Activated gamma-delta T cell (primary cell): ENCODE measurements around the gene CLDN2.

Source experiments
- DNase-seq: peaks from one replicate; lab custom pipeline; 2025; lab: John Stamatoyannopoulos, UW

The CLDN2 gene

DNA sequence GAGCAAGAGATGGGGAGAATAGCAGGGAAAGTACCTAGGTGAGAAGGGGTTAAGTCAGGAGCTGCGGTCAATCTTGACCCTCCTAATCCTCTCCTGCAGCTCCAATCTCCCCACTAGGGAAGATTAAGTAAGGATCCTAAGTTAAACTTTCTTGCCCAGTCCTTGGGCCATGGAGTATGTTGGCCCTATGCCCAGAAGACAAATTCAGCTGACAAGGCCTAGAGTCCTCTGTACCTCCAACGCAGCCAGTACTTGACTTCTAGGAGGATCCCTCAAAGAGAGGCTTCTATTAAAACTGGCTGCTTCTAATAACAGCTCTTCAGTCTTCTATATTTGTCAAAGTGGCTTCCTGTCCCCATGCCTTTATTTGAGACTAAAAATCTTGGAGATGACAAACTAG, 1.4 kb downstream of the CLDN2 start:
- no peak for DNase-seq

DNA sequence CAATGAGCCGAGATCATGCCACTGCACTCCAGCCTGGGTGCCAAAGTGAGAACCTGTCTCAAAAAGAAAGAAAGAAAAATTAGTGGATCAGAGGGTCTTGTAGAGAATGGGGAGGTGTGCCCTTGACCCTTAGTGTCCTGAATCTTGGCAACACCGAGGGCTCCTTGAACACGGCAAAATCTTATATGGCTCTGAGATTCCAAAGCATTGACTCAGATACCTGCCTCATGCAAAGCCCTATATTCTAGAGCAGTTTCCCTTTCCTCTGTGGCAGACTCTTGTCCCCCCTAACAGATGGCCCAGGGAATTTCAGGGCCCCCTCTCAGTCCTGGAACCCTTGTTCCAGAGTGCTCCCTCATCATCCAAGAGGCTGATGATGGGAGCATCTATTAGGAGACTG, 6.8 kb downstream of the CLDN2 start:
- DNase-seq, result no peak

DNA sequence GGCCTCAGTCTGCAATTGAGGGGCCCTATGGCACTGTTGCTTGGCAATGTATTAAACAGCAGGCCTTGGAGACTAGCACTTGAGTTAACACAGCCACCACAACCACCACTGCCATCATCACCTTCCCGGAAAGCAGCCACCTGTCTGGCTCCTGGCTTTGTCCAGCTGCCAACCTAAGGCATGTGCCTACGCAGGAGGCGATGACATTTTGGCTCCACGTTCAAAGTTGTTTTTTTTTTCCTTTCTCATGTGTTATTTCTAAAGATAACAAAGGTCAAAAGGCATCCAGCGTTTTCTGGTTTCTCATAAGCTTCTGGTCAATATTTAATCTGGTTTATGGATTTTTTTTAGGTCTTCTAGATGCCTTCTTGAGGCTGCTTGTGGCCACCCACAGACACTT, 7.5 kb downstream of the CLDN2 start:
- no peak for DNase-seq

DNA sequence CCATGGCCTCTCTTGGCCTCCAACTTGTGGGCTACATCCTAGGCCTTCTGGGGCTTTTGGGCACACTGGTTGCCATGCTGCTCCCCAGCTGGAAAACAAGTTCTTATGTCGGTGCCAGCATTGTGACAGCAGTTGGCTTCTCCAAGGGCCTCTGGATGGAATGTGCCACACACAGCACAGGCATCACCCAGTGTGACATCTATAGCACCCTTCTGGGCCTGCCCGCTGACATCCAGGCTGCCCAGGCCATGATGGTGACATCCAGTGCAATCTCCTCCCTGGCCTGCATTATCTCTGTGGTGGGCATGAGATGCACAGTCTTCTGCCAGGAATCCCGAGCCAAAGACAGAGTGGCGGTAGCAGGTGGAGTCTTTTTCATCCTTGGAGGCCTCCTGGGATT, 8.0 kb downstream of the CLDN2 start:
- no peak for DNase-seq

DNA sequence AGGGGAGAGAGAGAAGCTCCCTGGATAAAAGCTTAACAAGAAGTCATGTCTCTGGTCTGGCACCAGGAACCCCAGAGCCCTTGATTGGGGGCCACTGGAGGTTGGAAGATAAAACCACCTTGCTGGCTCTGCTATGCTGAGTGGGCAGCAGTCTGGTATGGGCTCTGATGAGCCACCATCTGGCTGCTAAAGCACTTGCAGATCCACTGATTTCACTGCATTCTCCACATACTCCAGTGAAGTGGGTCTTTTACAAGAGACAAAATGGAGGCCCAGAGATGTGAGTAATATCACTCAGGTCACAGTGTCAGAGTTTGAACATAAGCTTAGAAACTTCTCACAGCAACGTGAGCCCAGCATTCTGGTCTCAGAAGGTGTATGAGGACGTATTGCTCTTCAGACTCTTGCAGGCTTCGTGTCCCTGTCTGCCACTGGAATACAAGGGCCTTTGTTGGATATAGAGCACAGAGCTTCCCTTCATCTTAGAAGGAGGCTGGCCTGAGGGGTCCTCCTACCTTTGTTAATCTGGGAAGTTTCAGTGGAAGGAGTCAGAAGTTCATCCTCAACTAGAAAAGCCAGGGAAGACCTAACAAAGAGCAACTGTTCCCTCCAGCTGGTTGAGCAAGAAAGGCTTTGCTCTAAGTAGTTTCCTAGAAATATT, 11.8 kb downstream of the CLDN2 start:
- DNase-seq, result no peak

DNA sequence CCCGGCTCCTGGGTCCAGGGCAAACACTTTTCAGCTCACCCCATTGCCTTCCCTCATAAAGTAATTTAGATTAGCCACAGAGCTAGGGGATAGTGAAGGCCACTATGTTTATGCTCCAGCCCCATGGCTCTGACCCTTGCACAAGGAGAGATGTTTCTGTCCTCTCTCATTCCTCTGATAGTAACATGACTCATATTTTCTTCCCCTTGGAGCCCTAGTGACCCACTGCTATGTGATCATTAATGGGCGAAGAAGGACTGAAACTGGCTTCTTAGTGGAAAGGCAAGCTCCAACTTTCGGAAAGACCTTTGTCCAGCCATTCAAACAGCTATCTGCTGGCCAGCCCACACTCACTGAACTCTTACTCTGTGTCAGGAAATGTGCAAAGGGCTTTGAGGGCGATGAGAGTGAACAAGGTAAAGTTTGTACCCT, 12.3 kb downstream of the CLDN2 start:
- DNase-seq, result no peak

DNA sequence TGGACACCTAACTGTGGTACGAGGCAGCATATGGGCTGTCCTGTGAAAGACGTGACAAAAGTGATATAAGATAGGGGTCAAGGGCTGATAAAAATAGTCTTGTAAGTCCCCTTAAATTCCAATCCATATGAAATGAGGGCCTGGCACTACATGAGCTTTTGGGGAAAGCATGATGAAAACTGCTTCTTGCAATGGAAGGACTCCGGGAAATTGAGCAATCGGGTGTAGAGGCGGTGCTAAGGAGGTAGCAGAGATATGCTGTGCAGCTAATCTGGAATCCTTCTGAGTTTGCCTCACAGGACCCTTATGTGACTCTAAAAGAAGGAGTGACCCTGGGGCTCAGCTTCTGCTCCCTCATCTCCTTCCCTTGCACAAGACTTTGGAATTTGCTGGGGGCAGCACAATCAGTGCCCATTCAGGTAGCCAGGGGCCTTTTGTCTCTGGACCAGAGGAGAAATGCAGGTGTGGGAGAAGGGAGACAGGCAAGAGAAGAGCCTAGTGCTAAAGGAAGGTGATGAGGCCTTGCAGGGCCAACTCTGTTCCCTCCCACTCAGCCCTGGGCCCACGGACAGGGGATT, 12.8 kb downstream of the CLDN2 start:
- DNase-seq, result no peak

DNA sequence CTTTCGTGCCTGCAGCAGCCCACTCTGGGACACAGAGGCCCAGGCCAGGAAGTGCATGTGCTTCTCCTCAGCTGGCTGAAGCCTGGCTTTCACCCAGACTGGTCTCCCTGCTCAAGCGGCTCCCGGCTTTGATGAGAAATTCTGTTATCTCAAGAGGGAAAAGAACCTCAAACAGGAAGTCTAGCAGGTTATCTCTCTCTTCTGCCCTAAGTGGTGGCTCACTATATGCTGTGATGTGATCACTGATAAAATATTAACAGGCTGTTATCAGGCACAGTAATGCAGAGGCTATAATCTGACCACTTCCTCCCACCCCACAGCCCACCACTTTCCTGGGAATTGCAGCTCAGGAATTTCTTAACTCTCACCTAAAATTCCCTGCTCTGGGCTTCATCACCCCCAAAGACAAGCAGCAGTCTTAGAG, 13.3 kb downstream of the CLDN2 start:
- DNase-seq, result no peak

DNA sequence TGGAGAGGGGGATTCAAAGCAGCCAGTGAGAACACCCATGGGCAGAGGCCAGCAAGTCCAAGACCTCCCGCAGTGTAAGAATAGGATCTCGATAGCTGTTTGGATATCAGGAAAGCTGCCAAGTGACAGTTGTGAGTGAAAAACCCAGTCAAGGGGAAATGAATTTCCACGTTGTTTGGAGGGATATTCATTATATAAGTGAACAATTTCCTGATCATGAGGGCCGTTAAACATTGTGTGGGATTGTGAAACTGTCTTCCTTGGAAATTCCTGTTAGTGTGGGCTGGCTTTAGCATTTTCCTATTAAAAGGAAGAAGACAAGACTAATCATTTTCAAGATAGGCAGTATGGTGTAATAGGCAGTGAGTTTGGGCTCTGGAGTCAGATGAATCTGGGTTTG, 15.0 kb downstream of the CLDN2 start:
- no peak for DNase-seq

DNA sequence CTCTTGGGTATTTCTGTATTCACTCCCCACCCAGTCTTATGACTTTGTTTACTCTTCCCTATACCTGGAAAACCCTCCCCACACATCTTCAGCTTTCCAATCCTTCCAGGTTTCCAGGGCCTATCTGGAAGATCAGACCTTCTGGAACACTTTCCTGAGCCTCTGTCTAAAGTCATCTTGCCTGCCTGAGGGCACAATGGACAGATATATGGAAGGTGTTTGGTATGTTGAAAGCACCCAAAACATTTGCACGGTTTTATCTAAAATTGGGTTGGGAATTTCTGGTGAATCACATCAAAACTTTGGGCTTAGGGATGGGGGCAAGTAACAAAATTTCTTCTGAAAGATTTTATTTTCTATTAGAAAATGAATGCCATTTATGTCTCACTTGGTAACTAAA, 16.0 kb downstream of the CLDN2 start:
- DNase-seq, result no peak

DNA sequence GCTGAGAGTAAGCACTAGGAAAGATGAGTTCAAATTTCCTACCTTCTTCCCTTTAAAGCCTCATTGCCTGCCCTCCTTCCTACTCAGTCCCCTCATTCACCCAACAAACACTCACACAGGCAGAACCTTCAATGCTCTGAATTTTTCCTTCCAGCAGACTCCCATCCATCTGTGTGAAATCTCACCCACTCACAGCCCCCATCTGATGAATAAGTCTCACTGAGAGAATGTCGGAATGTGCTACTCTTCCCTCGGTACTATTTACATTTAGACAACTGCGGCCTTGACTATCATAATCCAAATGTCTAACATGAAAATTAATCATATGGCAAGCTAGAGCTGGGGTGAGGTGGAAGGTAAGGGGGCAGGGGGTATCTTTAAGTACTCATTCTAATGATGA, 19.4 kb downstream of the CLDN2 start:
- no peak for DNase-seq

DNA sequence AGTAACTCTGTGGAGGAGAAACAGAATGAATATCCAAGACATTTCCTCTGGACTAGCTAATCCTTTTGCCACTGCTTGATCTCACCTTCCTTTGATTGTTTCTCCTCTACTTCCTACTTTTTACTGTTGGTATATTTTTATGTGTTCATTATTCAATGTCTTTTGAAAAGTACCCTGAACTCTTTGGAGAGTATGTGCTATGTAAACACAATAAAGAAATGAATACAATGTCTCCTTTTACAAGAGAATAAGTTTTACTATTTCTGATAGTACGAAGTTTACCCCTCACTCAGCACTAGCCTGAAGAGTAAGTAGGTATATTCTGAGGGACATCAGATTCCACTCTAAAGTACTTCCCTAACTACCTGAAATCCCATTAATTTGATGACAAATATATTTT, 19.9 kb downstream of the CLDN2 start:
- DNase-seq, result no peak

DNA sequence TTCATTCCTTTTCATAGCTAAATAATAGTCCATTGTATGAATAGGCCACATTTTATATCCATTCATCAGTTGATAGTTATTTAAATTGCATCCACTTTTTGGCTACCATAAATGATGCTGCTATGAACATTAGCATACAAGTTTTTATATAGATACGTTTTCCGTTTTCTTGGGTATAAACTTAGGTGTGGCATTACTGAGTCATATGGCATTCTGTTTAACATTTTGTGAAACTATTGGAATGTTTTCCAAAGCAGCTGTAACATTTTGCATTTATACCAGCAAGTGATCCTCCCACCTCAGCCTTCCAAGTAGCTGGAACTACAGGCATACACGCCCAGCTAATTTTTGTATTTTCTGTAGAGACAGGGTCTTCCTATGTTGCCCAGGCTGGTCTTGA, 26.3 kb downstream of the CLDN2 start:
- no peak for DNase-seq

DNA sequence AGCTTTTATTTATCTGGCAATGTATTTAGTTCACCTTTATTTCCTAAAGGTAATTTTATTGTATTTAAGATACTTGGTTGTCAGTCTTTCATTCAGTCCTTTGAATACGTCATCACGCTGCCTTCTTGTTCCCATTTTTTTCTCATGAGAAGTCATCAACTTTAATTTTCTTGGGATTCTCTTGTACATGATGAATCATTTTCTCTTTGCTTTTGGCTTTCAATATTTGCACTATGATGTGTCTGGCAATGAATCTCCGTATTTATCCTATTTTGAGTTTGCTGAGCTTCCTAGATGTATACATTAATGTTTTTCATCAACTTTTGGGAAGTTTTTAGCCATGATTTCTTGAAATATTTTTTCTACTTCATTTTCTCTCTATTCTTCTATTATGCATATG, 28.4 kb downstream of the CLDN2 start:
- DNase-seq, result no peak

DNA sequence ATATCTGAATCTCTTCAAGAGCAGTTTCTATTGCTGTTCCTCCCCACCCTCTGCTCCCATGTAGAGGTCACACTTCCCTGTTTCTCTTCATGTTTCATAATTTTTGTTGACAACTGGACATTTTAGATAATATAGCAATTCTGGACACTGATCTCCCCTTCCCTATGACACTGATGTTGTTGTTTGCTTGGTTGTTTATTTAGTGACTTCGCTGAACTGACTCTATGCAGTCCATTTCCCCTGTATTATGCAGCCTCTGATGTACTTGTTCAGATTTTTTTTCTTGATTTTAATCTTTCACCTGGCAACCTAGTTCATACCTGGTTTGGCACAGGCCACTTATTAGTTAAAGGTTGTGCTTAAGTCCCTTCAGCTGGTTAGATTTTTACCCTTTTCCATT, 29.2 kb downstream of the CLDN2 start:
- DNase-seq, result no peak

DNA sequence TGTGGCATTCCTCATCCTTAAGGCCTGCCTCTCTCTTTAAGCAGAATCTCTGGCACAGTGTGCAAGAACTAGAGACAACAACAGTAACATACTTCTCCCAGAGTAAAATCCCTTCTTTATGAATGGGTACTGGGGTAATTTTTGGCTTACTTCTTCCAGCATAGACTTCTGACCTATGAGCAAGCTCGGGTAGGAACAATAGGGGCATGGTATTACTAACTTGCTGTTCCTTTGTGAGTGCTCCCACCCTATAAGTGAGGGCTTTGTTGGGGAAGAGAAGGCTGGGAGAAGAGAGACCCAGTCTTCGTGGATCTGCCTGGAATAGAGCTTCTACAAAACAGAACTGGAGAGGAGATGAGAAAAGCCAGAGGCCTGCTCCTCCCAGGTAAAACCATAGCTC, 30.2 kb downstream of the CLDN2 start:
- no peak for DNase-seq

DNA sequence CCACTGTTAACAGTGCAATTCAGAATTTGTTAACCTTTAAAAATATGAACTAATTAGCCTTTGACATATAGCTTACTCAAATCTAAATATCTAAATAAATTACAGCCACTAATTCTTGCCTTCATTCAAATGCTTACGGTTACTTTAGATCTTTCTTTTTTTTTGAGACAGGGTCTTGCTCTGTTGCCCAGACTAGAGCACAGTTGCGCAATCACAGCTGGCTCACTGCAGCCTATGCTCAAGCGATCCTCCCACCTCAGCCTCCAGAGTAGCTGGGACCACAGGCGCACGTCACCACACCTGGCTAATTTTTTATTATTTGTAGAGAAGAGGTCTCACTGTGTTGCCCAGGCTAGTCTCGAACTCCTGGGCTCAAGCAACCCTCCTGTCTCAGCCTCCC, 31.0 kb downstream of the CLDN2 start:
- no peak for DNase-seq

DNA sequence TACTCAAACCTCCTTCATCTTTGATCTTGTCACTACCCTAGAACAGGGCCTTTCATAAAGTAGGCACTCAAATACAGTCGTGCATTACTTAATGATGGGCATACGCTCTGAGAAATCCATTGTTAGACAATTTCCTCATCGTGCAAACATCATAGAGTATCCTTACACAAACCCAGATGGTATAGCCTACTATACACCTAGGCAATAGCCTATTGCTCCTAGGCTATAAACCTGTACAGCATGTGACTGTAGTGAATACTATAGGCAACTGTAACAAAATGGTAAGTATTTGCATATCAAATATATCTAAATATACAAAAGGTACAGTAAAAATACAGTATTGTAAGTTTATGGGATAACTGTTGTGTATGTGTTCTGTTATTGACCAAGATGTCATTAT, 31.9 kb downstream of the CLDN2 start:
- no peak for DNase-seq

DNA sequence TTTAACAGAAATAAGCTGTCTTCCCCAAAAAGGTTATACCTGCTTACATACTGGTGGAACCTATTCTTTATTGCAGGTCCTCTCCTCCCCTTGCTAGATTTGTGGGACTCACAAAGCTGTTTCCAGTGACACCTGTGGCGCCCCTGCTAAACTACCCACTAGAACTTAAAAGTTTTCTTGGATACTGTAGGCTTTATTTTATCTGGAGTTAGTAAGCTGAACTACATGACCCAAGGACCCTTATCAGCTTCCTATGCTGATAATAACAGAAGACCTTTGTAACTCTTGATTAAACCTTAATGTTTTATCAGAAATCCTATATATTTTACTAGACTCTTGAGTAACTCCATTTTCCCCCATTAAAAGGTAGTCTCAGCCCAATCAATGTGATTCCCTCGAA, 32.3 kb downstream of the CLDN2 start:
- DNase-seq, result no peak

DNA sequence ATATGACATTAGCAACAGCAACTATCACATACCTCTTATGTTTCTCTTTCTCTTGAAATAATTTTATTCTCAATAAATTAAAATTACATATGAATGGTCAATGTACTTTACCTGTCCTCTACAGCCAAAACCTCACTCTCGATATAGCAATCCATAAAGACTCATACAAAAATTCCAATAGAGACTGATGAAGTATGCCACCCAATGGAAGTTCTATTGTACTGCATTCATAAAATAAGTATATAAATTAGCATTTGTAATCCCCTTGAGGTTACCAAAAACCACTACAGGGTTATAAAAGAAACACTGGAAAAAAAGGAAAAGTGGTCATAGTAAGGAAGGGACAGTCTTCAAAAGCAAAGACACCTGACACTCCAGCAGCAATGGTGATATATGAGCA, 32.8 kb downstream of the CLDN2 start:
- no peak for DNase-seq

DNA sequence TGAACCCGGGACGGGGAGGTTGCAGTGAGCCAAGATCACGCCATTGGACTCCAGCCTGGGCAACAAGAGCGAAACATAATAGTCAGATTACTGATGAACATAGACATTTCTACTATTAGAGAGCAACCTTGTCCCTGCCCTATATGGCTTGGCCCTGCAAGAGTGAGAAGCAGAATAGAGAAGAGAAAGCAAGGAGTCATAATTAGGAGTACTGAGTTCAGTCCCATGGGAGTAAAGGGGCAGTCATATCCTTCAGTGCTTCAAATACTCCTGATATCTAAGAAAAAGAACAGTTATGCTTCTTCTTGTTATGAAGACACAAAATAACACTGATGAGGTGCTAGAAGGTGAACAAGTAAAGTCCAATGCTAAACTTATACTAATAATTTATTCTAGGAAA, 33.8 kb downstream of the CLDN2 start:
- no peak for DNase-seq

DNA sequence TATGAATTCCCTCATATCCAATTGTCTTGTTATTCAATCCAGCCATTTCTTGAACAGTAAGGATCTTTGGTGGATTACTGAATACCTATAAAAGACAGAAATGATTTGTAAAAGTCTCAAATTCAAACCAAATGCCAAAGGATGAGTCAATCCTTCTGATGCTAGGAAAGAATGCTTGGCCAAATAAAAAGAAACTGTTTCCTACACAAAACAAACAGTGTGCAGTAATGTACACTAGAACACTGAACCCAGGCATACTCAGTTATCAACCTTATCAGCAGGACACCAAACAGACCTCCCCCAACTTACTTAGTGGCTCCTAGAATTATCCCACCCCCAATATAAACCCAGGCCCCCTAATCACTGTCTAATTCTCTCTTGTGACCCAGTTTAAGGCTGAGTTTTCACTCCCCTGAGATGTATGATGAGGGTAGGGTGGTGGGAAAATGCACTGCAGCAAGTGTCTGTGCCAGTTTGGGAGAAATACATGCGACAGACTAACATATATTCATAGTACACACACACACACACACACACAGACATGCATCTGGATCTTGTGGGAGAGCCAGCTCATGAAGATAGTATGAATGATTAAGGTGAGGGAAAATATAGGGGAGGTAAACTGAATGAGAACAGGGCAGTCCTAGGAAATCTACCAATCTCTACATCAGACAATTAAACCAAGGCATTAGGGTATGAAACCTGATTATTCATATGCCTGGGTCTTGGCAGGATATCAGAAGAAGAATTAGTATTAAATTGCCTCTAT, 35.0 kb downstream of the CLDN2 start:
- DNase-seq, result no peak

DNA sequence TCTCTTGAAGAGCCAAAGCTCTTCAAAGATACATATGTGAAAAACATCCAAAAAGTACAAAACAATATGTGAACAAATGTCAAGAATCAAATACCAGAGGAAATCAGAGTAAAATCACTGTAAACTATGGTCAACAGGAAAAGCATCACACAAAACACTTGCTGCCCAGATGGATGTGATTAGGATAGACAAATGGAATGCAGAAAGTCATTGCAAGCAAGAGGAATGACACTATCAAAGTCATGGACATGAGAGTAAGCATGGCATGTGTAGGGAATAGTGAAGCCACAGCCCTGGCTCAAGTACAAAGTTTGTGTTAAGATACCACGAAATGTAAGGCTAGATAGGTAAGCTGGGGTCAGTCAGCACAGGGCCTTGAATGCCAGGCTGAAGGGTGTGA, 37.7 kb downstream of the CLDN2 start:
- DNase-seq, result no peak

DNA sequence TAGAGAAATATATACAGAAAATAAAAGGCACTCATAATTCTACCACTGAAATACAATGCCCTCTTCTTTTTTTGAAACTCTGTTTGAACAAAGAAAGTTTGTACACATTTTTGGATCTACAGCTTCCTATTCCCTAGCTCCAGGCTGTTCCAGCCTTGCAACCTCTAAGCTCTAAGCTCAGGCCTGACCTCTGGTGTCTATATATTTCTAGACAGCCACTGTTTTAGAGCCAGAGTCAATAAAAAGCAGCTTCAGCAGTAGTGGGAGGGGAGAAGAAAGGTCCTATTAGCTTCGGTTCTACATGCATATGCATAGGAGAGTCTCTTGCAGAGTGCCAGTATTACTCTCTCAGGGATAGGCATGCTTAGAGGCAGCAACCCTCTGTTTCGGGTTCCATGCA, 39.7 kb downstream of the CLDN2 start:
- no peak for DNase-seq
